Lower leg skin (tissue), 4 donors: Measurements from ENCODE around the gene MRPL53. TPM values are rescaled to one million over a fixed set of nuclear protein-coding genes. Genes with fewer than 3 reads are reported as not detected.

ENCODE experiments used
- DNase-seq, 2 donors: peaks; one replicate each; pipeline ENCODE4 v3.0.0-alpha.2; 2019; ENCODE audit warnings: low spot score in 2 of 2
- H3K4me3 ChIP-seq: fragments of 200-600 bp; sonication (generic); 2 replicates; pipeline ENCODE4 v1.5.1; 2017; ENCODE audit warnings: mild to moderate bottlenecking, low read depth; ENCODE audit not compliant: poor library complexity, severe bottlenecking
- POLR2A ChIP-seq, 2 donors: fragments of 450-650 bp; IDR thresholded peaks; one replicate each; pipeline ENCODE4 v1.6.1; 2016 to 2017; ENCODE audit warnings: antibody characterized with exemption in 2 of 2, mild to moderate bottlenecking in 1 of 2, moderate library complexity in 1 of 2
- WGBS, 2 donors: methylation state at CpG; one replicate each; pipeline ENCODE4 v1.1.5; 2018; 5-methylcytosine and 5-hydroxymethylcytosine counted together
- intact Hi-C: fragments of 100-400 bp; cut with DNase I; formaldehyde crosslinking; loops from one replicate; pipeline ENCODE4 v1.15.0; 2023; ENCODE audit warnings: low total_unique reads
- total RNA-seq, 4 donors: library from RNA; depleted of rRNA; stranded (reverse); fragments of >200 nt; gene quantifications; one replicate each; pipeline ENCODE4 v1.1.0, GENCODE V29; 2016
- TF ChIP-seq, protein P1 (sequence below), 3 donors: fragments of 450-650 bp; IDR thresholded peaks; one replicate each; pipeline ENCODE4 v1.5.1; 2016; ENCODE audit warnings: antibody characterized with exemption in 3 of 3, mild to moderate bottlenecking in 3 of 3, moderate library complexity in 2 of 3

The MRPL53 gene
- total RNA-seq, 4 donors from 2014 or later: 24.9 to 70.0 (median 29.5) TPM

- no peak for DNase-seq
- no peak overlapping the region for H3K4me3 ChIP-seq
- WGBS, 2 donors: 20 to 51% methylated on average over 2 to 7 of the region's 7 CpGs
- TF ChIP-seq POLR2A (IDR thresholded peaks at IDR 0.05): no peak
- TF ChIP-seq, protein P1, sequence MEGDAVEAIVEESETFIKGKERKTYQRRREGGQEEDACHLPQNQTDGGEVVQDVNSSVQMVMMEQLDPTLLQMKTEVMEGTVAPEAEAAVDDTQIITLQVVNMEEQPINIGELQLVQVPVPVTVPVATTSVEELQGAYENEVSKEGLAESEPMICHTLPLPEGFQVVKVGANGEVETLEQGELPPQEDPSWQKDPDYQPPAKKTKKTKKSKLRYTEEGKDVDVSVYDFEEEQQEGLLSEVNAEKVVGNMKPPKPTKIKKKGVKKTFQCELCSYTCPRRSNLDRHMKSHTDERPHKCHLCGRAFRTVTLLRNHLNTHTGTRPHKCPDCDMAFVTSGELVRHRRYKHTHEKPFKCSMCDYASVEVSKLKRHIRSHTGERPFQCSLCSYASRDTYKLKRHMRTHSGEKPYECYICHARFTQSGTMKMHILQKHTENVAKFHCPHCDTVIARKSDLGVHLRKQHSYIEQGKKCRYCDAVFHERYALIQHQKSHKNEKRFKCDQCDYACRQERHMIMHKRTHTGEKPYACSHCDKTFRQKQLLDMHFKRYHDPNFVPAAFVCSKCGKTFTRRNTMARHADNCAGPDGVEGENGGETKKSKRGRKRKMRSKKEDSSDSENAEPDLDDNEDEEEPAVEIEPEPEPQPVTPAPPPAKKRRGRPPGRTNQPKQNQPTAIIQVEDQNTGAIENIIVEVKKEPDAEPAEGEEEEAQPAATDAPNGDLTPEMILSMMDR (IDR thresholded peaks at IDR 0.05): no peak
- intact Hi-C loops: no loop called here
These were observed 47.0 kb downstream of the MRPL53 start for GRCh38 chr2:74425523-74425922.

DNA sequence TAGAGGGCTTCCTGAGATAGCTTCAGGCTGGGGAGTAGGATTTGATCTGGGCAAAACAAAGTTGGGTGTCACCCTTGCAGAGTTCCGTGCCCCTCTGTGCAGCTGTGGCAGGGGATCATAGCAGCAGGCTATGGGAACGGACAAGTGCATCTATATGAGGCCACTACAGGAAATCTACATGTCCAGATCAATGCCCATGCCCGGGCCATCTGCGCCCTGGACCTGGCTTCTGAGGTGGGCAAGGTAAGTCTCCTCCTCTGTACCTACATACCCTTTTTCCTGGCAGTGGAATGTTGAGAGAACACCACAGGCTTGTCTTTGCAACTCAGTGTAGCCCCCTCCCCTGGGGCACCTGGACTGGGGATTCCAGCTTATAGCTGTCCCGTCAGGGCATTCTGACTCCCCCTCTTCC lies 47.5 kb downstream of the MRPL53 start:
- DNase-seq: no peak
- intact Hi-C loops: no loop called here
- 75 to 80% methylated on average over 4 to 5 of the region's 5 CpGs for WGBS, 2 donors

GRCh38 chr2:74424139-74424992 lies 48.1 kb downstream of the MRPL53 start:
- intact Hi-C loops: no loop called here
- H3K4me3 ChIP-seq: no peak overlapping the region
- DNase-seq: no peak
- TF ChIP-seq, protein P1 (IDR thresholded peaks at IDR 0.05): no peak
- no peak for TF ChIP-seq POLR2A (IDR thresholded peaks at IDR 0.05)
- 76% methylated on average over 5 of the region's 5 CpGs for WGBS, 2 donors

More for the DNA sequence above, 47.5 kb downstream of the MRPL53 start:
- TF ChIP-seq POLR2A (IDR thresholded peaks at IDR 0.05): no peak
- TF ChIP-seq, protein P1 (IDR thresholded peaks at IDR 0.05): no peak
- H3K4me3 ChIP-seq: no peak overlapping the region

- TF ChIP-seq POLR2A (IDR thresholded peaks at IDR 0.05): no peak
- TF ChIP-seq, protein P1 (IDR thresholded peaks at IDR 0.05): no peak
- 71 to 84% methylated on average over 9 of the region's 9 CpGs for WGBS, 2 donors
- H3K4me3 ChIP-seq: no peak overlapping the region
- intact Hi-C loops: no loop called here
- DNase-seq: no peak
These were observed 49.0 kb downstream of the MRPL53 start for GRCh38 chr2:74423231-74424095.

Other genes starting within 250 kb of the MRPL53 start
- gene SLC4A5, start 129.3 kb downstream of the MRPL53 start, total RNA-seq: 1 to 10 TPM; 3.0 to 5.6 (median 3.7) TPM
- 100 to 1,000 TPM in 1 of 4 donors, 10 to 100 TPM in 3; 76.5 to 106 (median 95.8) TPM for gene DCTN1, start 92.4 kb downstream of the MRPL53 start, total RNA-seq
- 1 to 10 TPM in 3 of 4 donors, under 1 TPM in 1; 0.34 to 2.4 (median 1.2) TPM for gene C2orf81, start 51.1 kb downstream of the MRPL53 start, total RNA-seq
- gene WDR54, start 51.0 kb downstream of the MRPL53 start, total RNA-seq: 10 to 100 TPM in 1 of 4 donors, 1 to 10 TPM in 3; 5.5 to 13.3 (median 8.0) TPM
- 10 to 100 TPM; 44.9 to 71.8 (median 48.3) TPM for gene RTKN, start 30.7 kb downstream of the MRPL53 start, total RNA-seq
- gene INO80B, start 17.6 kb downstream of the MRPL53 start, total RNA-seq: 10 to 100 TPM; 19.3 to 39.6 (median 31.8) TPM
- gene WBP1, start 14.2 kb downstream of the MRPL53 start, total RNA-seq: 10 to 100 TPM; 35.9 to 44.9 (median 38.1) TPM
- 10 to 100 TPM; 49.5 to 57.4 (median 52.5) TPM for gene MOGS, start 7.3 kb downstream of the MRPL53 start, total RNA-seq
- gene CCDC142, start 10.3 kb upstream of the MRPL53 start, total RNA-seq: 10 to 100 TPM; 11.7 to 16.1 (median 13.4) TPM
- 10 to 100 TPM; 18.4 to 26.1 (median 21.9) TPM for gene TTC31, start 10.4 kb upstream of the MRPL53 start, total RNA-seq
- gene LBX2, start 26.9 kb upstream of the MRPL53 start, total RNA-seq: 1 to 10 TPM in 1 of 4 donors, under 1 TPM in 1, not detected in 2; 0.55 to 1.2 TPM
- 10 to 100 TPM; 13.3 to 38.4 (median 24.1) TPM for gene PCGF1, start 35.0 kb upstream of the MRPL53 start, total RNA-seq
- not detected for gene TLX2, start 41.8 kb upstream of the MRPL53 start, total RNA-seq
- 1 to 10 TPM; 1.9 to 8.0 (median 6.2) TPM for gene DQX1, start 53.6 kb upstream of the MRPL53 start, total RNA-seq
- 100 to 1,000 TPM in 3 of 4 donors, 10 to 100 TPM in 1; 94.0 to 116 (median 112) TPM for gene AUP1, start 57.0 kb upstream of the MRPL53 start, total RNA-seq
- 10 to 100 TPM; 22.6 to 28.6 (median 25.2) TPM for gene HTRA2, start 57.3 kb upstream of the MRPL53 start, total RNA-seq
- 1 to 10 TPM in 3 of 4 donors, under 1 TPM in 1; 0.17 to 2.5 (median 1.4) TPM for gene LOXL3, start 81.3 kb upstream of the MRPL53 start, total RNA-seq
- 1 to 10 TPM; 3.8 to 7.2 (median 4.7) TPM for gene DOK1, start 82.0 kb upstream of the MRPL53 start, total RNA-seq
- 1 to 10 TPM in 1 of 4 donors, under 1 TPM in 2, not detected in 1; 0.38 to 2.7 (median 0.52) TPM for gene M1AP, start 175.7 kb upstream of the MRPL53 start, total RNA-seq
- 1 to 10 TPM; 1.6 to 4.5 (median 3.4) TPM for gene SEMA4F, start 181.6 kb upstream of the MRPL53 start, total RNA-seq